ENCODE data around the gene NFYB. TPM values are rescaled to one million over a fixed set of nuclear protein-coding genes. Genes with fewer than 3 reads are reported as not detected.

NFYB gene
- 10 to 100 TPM; 41.6 to 61.4 (median 46.3) TPM for total RNA-seq

DNA sequence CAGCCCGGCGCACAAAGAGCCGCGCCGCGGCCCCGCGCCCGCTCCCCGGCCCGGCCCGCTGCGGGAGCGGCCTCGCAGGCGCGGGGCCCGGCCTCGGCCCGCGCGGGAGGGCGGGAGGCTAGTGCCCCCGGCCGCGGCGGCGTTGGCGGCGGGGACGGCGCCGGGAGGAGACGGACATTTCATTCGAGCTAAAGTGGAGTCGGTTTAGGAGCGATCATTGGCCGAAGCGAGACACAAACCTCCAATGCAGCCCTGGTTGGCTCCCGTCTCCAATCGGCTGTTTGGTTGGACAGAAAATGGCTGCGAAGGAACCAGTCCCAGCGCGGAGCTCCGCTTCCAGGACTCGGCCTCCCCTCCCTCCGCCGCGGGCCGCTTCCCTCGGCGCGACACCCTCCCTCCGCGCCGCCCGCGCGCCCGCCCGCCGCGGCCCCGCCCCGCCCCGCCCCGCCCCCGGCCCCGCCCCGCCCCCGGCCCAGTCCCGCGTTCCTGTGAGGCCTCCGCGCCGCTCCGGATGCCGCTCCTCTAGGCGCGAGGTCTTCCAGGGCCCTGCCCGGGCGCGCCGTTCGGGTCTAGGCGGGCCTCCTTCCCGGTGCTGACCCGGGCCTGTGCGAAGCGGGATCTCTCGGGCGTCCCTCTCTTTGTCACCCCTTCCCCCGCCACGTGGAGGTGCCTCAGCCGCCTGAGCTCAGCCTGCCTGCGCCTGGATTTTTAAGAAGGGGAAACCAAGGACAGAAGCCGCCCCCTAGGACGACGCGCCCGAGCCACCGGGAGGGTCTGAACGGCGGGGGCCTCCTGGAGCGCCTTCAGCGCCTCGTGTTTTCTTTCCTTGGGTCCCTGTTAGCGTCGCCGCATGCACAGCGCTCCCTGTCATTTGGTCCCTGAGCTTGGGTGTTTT is at the start of gene NFYB:
NFYB (minus strand) TSS at position 309 of the 895 bp plus-strand sequence. CDS start 2,757 bp downstream, outside the sequence.
- WGBS, 2 donors = 2 to 8% methylated on average over 15 to 54 of the region's 111 CpGs
- Histone ChIP-seq H3K9me3 (no peaks in the 10 kb centered on the region), H3K4me3 (peak within 1 kb of the TSS; percentile 68 to 94 (median 82)), H3K27ac (peak within 1 kb of the TSS; percentile 83 to 93 (median 88)), H3K4me1 (peaks cover 0 to 50% (median 19%) of the 10 kb centered on the region in 4 donors), H3K27me3 (no peaks in the 10 kb centered on the region), H3K36me3 (peaks cover 0 to 11% (median 0%) of the 10 kb centered on the region in 3 donors)
- DNase-seq (ENCODE audit: low spot score in 2 of 2) = peak; percentile 89
- TF ChIP-seq CTCF (IDR thresholded peaks at IDR 0.05) = no peak
- peak; percentile 22 to 86 for TF ChIP-seq EP300 (IDR thresholded peaks at IDR 0.05)
- peak; percentile 63 to 83 for TF ChIP-seq POLR2A (IDR thresholded peaks at IDR 0.05)

- H3K36me3 ChIP-seq = no peaks in the 10 kb centered on the region
- H3K4me3 ChIP-seq = no peak overlapping the region
- H3K27ac ChIP-seq = no peak overlapping the region
- H3K4me1 ChIP-seq = peaks cover 0 to under 1% (median 0%) of the 10 kb centered on the region in 4 donors
- H3K27me3 ChIP-seq = no peaks in the 10 kb centered on the region
- peaks cover 0 to 25% (median 1%) of the 10 kb centered on the region in 4 donors for H3K9me3 ChIP-seq
- 89 to 92% methylated on average over 18 of the region's 18 CpGs for WGBS, 2 donors
- TF ChIP-seq CTCF (IDR thresholded peaks at IDR 0.05) = no peak
- no peak for TF ChIP-seq EP300 (IDR thresholded peaks at IDR 0.05)
- no peak for TF ChIP-seq POLR2A (IDR thresholded peaks at IDR 0.05)
- DNase-seq (ENCODE audit: low spot score in 2 of 2) = no peak
Measured at GRCh38 chr12:104187446-104188155, 49.6 kb upstream of the NFYB start.

DNA sequence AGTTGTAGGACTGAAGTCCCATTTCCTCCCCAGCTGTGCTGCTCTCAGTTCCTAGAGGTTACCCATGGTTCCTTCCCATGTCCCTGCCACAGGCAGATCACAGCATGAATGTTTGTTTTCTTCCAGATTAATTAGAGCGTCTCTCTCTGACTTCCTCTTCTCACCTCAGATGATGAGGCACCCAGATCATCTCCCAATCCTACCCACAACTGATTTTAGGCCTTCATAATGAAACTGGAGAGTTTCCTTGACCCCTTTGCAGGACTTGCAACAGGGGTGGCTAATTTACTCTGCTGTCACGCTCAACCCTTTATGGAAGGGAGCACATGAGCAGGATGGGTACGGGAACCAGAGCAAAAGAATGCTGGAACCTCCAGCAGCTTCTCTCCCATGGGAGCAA is 45.4 kb upstream of the NFYB start:
- Histone ChIP-seq H3K27me3 (no peaks in the 10 kb centered on the region), H3K4me1 (peaks cover 0 to 30% (median under 1%) of the 10 kb centered on the region in 4 donors), H3K27ac (peak overlapping the region in 1 of 4 donors; percentile 0), H3K9me3 (peaks cover 0 to 27% (median 1%) of the 10 kb centered on the region in 4 donors), H3K36me3 (no peaks in the 10 kb centered on the region), H3K4me3 (no peak overlapping the region)
- no peak for TF ChIP-seq POLR2A (IDR thresholded peaks at IDR 0.05)
- no peak for TF ChIP-seq EP300 (IDR thresholded peaks at IDR 0.05)
- no peak for TF ChIP-seq CTCF (IDR thresholded peaks at IDR 0.05)
- WGBS, 2 donors = 88 to 90% methylated on average over 3 of the region's 3 CpGs
- DNase-seq (ENCODE audit: low spot score in 2 of 2) = no peak

DNA sequence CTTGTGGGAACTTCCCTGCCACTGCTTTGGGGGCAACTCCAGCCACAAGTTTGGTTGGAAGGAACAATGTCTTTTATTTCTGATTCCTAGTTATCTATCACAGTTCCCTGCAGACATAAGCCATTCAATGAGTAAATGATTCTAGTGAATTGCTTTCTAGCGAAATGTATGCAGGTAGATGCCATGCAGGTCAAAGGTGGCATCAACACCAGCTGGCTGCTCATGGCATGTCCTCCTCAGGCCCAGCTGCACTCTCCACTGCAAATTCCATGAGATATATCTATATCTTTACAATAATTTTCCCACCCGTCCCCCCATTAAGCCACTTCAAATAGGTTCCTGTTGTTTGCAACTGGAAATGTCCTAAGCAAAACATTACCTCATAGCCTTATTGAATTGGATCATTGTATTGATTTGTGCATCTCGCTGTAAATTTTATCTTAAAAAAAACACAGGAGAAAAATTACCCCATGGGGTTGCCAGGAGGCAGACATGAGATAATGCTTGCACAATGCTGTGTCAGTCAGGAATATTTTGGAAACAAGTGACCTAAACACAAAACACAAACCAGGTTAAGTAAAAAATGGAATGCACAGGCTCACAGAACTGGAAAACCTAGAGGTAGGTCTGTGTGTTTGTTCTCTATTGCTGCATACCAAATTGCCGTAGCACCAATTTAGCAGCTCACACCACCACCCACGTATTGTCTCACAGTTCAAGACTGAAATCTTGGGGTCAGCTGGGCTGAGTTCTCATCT is 44.8 kb upstream of the NFYB start:
- Histone ChIP-seq H3K27me3 (no peaks in the 10 kb centered on the region), H3K4me1 (peaks cover 0 to 36% (median 3%) of the 10 kb centered on the region in 4 donors), H3K27ac (peak overlapping the region in 1 of 4 donors; percentile 69), H3K36me3 (no peaks in the 10 kb centered on the region), H3K9me3 (peaks cover 0 to 22% (median 1%) of the 10 kb centered on the region in 4 donors), H3K4me3 (no peak overlapping the region)
- WGBS, 2 donors = 68 to 73% methylated on average over 5 of the region's 5 CpGs
- TF ChIP-seq POLR2A (IDR thresholded peaks at IDR 0.05) (no peak), EP300 (IDR thresholded peaks at IDR 0.05) (no peak), CTCF (IDR thresholded peaks at IDR 0.05) (no peak)
- no peak for DNase-seq (ENCODE audit: low spot score in 2 of 2)

Data from tibial nerve (tissue), 4 donors.